G401.6 (cell line): ENCODE data around the gene GSDME.

Experiments used
- FAIRE-seq: peaks from 2 replicates; lab custom pipeline; 2012; peaks lifted over from hg19 to GRCh38; lab: Jason Lieb, UNC

GSDME gene

DNA sequence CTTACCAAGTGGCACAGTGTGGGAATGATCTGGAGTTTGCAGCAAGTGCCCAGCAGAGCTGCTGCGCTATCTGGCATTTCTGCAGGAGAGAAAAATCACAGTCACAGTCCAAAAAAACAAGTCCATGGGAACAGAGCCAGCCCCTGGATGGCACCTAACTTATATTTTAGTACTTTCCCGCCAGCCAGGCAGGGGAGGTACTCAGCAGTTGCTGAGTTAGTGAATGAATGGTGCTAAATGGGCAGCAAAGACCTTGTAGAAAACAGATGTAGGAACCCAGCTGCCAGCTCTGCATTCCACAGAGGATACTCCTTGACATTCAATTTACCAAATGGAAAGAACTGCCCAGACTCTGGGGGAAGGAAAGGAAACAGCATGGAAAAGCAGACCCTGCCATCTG lies 54.5 kb downstream of the GSDME start:
- no peak for FAIRE-seq

DNA sequence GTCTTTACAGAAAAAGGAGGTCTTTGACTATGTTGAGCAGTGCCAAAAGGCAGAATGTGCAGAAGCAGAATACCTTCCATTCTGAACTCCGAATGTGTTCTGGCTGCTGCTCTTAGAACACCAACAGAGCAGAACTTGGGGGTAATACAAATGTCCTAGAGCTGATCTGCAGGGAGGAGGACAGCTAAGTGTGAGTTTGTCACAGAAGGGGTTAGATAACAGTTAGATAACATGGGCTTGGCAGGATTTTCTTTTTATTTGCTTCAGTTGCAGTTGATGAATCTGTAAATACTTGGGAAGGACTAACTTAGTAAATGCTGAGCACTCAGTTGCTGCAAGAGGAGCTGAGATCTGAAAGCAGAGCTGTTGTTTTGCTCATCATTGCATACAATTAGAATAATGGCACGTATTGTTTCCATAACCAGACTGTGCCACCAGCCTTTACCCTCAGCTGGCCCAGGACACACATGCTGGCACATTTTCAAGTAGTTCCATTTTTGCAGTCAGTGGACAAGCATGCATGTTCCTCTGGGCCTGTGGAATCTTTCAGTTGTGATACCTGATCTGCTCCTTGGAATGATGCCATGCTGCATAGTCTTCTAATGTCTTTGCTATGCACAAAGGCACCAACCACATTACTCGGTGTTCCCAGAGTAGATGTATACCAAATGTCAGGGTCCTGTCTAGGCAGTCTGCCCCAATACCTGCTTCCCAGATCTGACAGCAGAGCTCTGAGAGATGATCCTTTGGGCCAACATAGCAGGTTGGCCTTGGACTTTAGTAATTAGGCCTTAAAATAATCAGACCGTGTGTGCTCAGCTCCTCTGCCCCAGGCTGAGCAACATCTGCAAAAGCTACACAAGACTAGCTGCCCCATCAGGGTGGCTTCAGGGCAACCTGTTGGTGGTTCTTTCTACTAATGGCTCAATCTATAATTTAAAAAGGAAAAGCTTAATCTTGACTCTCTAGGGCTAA lies 55.7 kb downstream of the GSDME start:
- FAIRE-seq = no peak

DNA sequence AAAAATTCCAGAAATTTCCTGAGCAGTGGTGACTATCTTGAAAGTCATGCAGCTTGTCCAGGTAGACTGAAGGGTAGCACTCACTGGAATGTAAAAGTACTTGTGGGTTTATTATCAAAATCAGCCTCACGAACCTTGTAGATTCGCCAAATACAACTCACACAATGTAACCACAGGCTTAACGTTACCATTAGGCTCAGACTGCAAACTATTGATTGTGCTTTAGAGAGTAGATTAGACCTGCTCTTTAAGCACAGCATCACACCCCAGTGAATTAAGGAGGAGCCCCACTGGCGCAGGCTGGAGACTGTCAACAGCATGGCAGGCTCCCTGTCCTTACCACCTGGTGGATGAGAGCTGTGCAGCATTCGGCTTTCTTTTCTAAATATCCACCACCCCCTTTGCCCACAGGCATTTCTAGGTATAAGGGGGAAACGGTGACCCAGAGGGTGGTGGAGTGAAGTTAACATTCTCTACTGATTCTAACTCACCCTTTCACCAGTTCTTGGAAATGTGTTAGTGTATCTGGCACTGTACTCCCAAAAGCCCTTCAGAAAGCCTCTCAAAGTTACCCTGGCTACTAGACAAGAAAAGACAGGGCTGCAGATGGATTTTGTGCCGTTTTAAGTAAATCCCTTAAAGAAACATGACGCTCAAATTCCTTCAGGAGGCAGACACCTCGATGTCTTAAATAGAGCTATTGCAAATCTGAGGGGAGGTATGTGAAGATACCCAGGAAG lies 56.6 kb downstream of the GSDME start:
- no peak for FAIRE-seq

DNA sequence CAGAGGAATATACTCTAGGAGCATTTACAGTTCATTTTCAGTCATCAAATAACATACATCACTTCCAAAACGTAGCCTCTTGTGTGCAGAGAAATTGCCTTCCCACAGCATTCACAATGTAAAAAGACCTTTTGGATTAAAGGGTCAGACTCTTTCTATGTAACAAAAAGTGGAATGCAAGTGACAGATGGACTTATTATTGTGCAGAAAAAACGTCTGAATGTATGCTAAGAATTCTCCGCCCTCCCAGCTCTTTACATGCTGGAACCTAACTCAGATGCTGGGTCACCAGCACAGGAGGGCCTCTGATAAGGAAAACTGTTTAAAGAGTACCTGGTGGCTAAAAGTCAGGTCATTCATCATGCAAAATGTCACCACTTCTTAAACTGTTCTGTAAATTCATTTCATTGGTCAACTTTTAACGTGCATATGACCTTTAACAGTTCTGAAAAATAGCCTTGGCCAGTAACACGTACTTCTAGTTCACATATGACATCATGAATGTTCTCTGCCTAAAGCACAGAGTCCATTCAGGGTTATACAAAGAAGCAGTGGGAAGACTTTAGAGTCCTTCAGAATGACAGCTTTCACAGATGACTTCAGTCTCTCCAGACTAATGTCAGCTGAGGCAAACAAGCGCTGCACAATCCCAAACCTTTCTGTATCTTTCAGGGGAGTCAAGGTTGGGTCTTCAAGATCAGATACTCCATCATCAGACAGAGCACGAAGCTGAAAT lies 58.6 kb downstream of the GSDME start:
- no peak for FAIRE-seq

DNA sequence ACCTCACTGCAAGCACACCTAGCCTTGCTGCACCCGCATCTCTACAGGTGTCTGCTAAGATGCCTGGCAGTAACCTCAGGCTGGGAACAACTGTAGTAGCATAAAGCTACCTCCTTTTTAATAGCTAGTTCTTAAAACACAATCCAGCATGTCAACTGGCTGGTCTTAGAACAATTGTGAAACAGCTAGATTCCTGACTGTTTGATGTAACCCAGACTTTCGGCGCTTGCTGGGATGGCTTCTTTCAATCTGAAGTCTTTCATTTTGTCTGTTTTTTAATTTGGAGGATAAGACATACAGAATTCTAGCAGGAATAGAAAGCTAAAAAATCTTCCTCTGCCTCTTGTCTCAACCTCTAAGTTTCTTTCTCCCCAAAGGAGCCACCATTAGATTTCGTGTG lies 59.8 kb downstream of the GSDME start:
- no peak for FAIRE-seq

DNA sequence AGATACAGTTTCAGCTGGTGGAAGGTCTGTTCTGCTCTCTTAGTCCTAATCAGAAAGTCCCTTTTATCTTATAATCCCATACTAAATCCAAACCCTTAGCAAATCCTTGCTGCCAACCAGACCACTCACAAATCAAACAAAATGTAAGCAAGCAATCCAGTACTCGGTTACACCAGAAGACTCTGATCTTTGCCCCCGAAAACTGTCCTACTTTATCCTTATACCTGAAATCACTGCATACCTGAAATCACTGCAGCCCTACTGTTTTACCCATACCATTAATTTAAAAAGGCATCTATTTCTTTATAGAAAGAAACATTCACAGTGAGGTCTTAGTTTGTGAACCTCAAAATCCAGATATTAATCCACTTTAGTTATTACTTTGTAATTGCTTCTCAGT lies 64.7 kb downstream of the GSDME start:
- FAIRE-seq = no peak

DNA sequence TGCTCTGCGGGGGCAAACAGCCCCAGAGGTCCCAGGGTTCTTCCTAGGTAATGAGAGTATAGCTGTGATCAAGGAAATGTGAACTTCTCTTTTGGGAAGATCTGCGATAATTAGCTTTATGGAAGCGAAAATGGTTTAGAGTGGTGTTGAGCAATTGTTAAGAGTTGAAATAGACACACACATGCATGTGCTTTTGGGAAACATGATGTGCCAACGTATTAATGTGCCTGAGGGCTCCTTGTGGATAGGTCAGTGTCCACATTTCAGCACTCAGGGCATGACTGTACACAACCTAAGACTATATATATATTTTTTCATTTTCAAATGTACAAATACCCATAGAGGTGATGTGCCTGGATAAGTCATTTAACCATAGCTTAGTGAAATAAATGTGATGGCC lies 67.0 kb downstream of the GSDME start:
- FAIRE-seq = no peak

DNA sequence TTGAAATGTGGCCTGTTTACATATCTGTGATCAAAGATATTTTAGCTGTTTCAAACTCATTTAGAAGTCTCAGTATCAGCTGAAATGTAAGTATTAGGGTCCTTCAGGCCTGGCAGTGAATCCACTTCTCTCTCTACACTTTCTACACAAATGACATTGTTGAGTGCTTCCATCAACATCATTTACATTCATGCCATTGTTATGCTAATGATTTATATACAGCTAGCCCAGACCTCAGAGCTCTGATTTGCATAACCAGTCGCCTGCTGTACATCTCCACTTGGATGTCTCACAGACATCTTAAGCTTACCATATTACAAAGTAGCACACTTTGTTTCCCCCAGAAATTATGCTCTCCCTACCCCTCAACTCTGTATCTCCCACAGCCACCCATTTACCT lies 71.6 kb downstream of the GSDME start:
- no peak for FAIRE-seq

DNA sequence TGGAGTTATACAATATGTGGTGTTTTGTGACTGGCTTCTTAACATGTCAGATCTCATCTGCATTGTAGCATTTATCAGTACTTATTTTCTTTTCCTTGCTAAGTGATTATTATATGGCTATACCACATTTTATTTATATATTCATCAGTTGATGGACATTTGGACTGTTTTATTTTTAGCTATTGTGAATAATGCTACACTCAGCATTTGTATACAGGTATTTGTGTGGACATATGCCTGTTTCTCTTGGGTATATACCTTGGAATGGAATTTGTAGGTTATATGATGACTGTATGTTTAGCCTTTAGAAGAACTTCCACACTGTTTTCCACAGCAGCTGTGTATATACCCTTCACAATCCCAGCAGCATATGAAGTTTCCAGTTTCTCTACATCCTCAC lies 86.5 kb downstream of the GSDME start:
- no peak for FAIRE-seq

DNA sequence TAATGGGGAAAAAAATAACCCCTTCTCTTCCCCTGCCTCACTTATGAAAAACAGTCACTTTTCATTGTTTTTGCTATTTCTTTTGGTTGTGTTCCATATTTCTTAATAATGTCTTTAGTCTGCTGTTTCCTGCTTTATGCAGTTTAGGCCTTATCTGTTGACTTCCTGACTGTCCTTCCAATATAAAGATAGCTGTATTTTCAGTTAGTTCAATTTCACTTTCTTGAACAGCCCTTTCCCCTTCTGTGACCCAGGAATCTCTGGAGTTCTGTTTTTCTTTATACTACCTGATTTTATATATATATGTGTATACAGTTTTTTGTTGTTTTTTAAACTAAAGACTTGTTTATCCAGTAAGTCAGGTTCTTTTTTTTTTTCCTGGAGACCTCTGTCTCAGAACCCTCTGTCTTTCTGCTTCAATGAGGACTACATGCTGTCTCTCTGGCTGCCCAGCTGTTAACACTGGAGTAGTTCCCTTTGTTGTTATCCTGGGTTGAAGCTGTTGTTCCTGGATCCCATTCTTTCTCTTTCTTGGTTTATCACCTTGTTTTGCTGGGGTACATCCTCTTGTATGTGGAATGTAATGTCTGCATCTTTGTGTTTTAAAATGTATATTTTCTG lies 87.2 kb downstream of the GSDME start:
- FAIRE-seq = no peak

DNA sequence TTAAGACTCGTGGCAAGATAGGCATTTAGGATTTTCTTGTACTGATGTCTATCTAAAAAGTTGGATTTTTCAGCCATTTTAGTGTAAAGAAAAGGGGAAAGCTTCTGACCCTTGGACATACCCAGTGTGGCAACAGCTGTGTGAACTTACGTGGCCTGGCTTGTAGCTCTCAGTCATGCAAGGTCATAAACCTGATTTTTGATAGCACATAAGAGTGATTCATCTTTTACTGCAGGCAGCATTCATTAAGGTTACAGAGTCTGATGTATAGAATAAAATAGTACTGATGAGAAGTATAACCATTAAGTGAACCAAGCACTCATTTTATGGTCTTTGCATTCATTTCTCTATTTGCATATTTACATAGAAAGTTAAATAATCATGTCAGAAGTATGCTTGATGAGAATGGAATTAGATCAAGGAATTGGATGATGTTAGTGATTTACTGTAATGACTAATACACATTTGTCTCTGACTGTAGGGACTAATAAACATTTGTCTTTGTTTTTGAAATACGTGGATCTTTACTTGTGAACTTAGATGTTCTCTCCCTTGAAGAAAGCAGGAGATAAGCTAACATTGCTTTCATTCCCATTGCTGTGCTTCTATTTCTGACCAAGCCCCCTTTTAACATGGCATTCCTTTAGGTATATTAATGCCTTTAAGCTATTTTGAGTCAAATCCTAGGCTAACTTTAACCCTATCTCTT lies 88.2 kb downstream of the GSDME start:
- FAIRE-seq = peak; percentile 6

DNA sequence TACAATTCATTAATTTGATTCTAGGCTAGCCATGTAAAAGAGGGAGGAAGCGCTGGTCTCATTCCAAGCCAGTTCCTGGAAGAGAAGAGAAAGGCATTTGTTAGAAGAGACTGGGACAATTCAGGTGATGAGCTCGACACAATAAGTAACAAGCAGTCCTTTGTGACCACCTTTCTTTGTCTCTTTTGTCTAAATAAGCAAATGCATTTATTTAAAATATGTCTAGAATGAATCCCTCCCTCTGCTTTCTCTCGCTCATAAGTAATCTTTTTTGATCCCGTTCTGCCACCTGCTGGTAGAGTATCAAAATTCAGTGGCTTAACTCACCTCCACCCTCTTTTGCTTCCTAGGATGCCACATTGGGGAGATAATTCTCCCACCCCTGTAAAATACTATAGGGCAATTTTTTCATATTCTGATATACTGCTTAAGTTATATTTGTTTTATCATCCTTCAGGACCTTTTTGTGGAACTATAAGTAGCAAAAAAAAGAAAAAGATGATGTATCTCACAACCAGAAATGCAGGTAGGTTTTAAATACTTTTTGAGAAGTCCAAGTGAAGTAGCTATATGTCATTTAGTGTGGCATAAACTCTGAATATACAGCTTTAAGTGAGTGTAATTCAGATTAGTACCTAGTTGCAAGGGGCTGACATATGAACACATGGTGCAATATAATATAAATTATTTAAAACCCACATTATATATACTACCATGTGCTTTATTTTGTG lies 91.5 kb downstream of the GSDME start:
- FAIRE-seq = peak; percentile 96

DNA sequence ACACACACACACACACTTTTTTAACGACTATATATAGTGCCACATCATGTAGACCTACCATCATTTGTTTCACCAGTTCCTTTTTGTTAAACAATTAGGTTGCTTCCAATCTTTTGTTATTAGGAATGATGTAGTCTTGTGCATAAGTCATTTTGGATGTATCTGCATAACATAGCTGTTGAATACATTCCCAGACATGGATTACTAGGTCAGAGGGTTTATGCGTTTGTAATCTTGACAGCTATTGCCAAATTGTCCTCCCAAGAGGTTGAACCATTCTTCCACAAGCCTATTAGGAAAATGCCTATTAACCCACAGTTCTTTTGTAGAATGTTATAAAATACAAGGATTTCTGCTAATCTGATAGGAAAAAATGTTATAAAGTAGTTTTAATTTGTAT lies 96.7 kb downstream of the GSDME start:
- FAIRE-seq = no peak

DNA sequence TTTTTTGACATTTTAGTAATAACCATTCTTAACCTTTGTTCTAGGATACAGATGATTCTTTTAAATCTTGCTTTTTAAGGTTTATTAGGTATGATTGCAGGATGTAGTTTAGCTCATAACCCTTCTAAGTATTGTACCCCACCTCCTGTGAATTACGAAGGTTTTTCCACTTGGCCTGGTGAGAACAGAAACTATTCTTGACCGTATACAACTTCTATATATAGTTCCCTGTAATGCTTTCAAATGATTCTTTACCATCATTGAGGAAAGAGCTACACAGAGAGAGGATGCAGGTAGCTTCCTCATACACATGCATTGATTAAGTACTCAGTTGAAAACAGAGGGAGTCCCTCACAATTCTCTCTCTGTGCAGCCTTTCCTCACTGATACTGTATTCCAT lies 97.8 kb downstream of the GSDME start:
- FAIRE-seq = no peak

DNA sequence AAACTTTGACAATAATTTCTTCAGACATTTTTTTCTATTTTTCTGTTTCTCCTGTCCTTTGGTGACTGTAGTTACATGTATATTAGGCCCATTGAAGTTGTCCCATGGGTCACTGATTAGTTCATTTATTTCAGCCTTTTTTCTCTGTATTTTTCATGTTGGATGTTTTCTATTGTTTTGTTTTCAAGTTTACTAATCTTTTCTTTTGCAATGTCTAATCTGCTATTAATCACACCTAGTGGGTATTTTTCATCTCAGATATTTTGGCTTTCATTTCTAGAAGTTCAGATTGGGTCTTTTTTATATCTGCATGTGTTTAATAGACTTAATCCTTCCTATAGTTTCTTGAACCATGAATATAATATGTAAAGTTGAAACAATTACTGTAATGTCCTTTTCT lies 99.3 kb downstream of the GSDME start:
- FAIRE-seq = peak; percentile 6

DNA sequence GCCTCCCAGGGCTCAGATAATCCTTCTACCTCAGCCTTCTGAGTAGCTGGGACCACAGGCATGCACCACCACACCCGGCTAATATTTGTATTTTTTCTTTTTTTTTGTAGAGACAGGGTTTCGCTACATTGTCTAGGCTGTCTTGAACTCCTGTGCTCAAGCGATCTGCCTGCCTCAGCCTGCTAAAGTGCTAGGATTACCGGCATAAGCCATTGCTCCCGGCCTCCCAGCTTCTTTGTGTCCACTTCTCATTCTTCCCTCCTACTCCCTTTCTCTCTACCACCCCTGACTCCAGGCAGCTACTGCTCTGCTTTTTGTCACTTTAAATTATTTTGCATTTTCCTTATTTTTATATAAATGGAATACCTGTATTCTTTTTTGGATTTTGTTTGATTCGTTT lies 100.7 kb downstream of the GSDME start:
- FAIRE-seq = no peak

DNA sequence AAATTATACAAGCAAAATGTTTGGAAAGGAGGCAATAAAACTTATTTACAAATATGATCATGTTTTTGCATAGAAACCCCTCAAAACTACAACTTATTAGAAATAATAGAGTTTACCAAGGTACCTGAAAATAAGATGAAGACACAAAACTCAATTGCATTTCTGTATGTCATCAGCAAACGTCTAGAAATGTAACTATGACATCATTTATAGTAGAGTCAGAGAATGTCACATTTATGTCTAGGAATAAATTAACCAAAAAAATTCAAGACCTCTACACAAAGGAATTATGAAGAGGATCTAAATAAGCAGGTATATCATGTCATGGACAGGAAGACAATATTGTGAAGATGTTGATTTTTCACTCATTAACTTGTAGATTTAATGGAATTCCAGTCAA lies 103.0 kb downstream of the GSDME start:
- FAIRE-seq = peak; percentile 17

DNA sequence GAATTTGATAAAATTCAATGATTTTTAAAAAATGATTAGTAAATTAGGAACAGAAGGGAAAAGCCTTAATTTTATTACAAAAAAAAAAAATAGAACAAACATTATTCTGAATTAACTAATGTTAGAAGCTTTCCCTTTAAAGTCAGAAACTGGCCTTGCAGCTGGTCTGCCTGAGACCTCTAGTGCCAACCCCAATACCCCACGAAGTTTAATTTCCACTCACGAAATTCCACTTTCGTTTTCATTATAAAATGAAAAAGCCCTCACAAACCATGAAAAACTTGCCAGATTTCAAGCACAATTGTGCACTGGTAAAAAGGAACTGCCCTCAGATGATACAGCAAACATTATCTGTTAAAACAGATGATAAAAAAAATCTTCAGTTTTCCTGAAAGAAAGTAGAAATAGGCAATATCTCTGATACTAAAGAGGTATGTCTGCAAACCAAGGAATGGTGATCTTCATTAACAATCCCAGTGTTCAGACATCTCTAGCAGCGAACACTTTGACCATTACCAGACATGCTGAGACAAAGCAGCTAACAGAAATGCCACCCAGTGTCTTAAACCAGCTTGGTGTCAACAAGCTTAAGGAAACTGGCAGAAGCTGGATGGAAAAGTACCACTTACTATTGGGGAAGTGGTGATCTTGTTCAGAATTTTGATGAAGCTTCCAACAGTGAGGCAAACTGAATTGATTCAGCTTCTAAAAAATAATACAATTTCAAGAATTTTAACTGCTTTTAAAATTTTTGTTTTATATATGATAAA lies 103.8 kb downstream of the GSDME start:
- peak; percentile 89 for FAIRE-seq

DNA sequence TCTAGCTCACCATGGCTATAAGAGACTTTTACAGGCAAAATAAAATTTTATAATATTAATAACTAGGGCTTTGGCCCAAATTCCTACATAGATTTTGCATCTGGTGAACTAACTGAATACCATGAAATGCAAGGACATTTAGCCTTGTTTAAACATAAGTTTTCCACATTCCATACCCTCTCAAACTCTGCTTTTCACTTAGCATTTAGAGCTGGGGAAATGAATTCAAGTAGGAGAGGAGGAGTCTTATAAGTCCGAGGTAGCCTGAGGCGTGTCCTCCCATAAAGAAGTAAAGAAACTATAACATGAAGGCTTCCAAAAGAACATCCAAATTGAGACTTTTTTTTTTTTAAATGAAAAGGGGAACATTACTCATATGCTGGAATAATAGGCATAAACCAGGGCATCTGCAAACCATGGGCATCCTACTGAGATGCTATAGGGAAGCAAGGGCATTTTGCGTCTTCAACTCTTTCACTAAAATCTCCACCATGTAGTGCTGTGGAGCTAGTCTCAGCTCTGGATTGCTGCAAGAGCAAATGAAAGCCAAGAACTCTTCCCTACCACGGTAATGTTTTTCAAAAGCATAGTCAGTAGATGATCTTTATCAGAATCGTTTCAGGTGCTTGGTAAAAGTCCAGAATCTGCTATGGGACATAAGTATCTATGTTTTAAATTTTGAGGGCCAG lies 104.9 kb downstream of the GSDME start:
- no peak for FAIRE-seq
